HG03196 (cell line): ENCODE measurements around the gene EIF4G3.
"Not testable (repeated sequence)": the region's sequence is repeated elsewhere in the genome, so short reads cannot be mapped to it uniquely, and the experiment has no call there.

Experiments used
- ATAC-seq: cut with Tn5 transposase; IDR thresholded peaks from one replicate; pipeline ENCODE4 v1.9.1; 2021; ENCODE audit not compliant: unreplicated experiment

EIF4G3 gene, protein sequence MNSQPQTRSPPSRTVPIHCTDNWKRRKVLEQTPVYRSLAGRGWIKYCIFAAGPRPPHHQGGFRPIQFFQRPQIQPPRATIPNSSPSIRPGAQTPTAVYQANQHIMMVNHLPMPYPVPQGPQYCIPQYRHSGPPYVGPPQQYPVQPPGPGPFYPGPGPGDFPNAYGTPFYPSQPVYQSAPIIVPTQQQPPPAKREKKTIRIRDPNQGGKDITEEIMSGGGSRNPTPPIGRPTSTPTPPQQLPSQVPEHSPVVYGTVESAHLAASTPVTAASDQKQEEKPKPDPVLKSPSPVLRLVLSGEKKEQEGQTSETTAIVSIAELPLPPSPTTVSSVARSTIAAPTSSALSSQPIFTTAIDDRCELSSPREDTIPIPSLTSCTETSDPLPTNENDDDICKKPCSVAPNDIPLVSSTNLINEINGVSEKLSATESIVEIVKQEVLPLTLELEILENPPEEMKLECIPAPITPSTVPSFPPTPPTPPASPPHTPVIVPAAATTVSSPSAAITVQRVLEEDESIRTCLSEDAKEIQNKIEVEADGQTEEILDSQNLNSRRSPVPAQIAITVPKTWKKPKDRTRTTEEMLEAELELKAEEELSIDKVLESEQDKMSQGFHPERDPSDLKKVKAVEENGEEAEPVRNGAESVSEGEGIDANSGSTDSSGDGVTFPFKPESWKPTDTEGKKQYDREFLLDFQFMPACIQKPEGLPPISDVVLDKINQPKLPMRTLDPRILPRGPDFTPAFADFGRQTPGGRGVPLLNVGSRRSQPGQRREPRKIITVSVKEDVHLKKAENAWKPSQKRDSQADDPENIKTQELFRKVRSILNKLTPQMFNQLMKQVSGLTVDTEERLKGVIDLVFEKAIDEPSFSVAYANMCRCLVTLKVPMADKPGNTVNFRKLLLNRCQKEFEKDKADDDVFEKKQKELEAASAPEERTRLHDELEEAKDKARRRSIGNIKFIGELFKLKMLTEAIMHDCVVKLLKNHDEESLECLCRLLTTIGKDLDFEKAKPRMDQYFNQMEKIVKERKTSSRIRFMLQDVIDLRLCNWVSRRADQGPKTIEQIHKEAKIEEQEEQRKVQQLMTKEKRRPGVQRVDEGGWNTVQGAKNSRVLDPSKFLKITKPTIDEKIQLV (N-terminal part only)

GRCh38 chr1:21176586-21177555, at the start of gene EIF4G3:
TSS of gene EIF4G3 (minus strand) at chr1:21176897. CDS start at chr1:21002742, 174,155 bp downstream.
- peak; percentile 85 for ATAC-seq

DNA sequence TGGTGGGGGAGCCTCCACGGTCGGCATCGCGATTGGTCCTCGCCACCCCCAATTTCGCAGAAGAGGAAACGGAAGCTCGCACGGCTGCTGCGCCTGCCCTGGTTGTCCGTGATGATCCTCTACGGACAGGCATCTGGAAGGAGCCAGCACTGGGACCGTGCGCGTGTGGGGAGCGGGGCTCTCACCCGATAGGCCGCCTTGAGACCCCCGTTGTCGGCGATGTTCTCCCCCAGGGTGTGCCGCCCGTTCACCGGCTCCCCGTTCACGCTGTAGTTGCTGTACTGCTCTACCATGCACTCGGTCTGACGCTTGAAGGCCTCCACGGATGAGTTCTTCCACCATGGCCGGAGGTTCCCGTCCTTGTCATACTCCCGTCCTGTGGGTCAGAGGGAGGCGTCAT, 48.4 kb upstream of the EIF4G3 start:
- no peak for ATAC-seq

DNA sequence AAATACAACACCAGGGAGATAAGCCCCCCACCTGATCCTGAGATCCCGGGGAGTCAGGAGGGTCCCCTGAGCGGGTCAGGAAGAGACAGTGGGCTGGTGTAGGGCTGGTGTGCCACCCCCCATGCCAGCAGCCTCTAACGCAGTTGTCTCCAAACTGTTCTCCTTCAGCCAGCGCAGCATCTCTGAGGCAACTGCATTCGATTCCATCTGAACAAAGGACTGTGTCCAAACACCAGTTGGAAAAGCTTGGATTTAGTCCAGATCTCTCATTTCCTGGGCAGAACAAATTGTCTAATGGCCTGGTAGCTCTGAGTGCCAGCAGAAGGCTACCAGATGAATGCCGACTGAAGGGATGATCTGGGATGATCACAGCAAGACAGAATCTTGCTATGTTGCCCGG, 44.1 kb upstream of the EIF4G3 start:
- ATAC-seq: no peak

DNA sequence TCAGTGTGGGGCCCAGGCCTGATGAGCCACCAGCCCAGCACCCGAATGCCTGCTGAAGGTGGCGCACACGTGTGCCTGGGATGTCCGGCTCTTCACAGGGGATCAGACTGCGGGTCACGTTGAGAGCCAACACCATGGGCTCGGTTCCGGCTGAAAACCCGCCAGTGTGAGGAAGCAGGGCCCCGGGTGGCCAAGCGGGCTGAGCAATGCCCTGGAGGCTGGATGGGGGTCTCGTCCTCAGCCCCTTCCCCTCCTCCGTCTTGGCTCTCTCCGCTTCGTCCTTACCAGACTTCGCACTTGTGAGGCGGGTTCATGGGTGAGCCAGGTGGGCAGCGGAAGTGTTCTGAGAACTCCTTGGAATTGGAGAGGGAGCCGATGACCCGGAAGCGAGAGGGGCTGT, 43.0 kb upstream of the EIF4G3 start:
- no peak for ATAC-seq

GRCh38 chr1:21217812-21218596, 41.3 kb upstream of the EIF4G3 start:
- ATAC-seq: no peak

- ATAC-seq: no peak
Observed at GRCh38 chr1:21216835-21217811, 40.4 kb upstream of the EIF4G3 start.

- no peak for ATAC-seq
Observed at GRCh38 chr1:21212126-21212525, 35.4 kb upstream of the EIF4G3 start.

DNA sequence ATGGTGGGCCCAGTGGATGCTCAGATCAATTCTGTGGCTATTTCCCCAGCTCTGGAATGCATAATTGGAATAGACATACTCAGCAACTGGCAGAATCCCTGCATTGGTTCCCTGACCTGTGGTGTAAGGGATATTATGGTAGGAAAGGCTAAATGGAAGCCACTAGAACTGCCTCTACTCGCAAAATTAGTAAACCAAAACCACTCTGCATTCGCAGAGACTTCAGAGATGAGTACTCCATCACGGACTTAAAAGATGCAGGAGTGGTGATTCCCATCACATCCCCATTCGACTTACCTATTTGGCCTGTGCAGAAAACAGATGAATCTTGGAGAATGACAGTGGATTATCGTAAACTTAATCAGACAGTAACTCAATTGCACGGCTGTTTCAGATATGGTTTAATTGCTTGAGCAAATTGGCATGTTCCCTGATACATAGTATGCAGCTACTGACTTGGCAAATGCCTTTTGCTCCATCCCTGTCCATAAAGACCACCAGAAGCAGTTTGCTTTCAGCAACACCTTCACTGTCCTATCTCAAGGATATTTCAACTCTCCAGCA, 31.5 kb upstream of the EIF4G3 start:
- ATAC-seq: not testable (repeated sequence)

DNA sequence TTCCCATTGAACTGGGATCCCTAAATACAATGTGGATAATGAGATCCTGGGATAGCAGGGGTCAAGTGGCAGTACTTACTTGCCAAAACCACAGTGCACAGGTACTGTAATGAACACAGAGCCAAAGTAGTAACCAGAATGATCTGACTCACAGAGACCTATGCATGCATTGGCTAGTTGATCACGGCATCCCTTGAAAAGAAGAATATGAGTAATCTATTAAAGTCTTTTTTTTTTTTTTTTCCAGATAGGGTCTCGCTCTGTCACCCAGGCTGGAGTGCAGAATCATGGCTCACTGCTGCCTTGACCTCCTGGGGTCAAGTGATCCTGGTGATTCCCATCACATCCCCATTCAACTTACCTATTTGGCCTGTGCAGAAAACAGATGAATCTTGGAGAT, 29.4 kb upstream of the EIF4G3 start:
- no peak for ATAC-seq

GRCh38 chr1:21205416-21205815, 28.7 kb upstream of the EIF4G3 start:
- ATAC-seq: no peak

GRCh38 chr1:21201650-21202049, 25.0 kb upstream of the EIF4G3 start:
- no peak for ATAC-seq

DNA sequence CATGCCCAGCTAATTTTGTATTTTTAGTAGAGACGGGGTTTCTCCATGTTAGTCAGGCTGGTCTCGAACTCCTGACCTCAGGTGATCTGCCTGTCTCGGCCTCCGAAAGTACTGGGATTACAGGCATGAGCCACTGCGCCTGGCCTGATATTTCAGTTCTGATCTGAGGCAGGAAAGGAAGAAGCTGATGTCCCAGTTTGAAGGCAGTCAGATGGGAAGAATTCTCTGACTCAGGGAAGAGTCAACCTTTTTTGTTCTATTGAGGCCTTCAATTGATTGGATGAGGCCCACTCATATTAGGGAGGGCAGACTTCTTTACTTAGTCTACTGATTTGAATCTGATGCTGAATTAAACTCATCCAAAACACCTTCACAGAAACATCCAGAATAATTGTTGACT, 24.5 kb upstream of the EIF4G3 start:
- not testable (repeated sequence) for ATAC-seq

- ATAC-seq: no peak
Observed at GRCh38 chr1:21200767-21201166, 24.1 kb upstream of the EIF4G3 start.

DNA sequence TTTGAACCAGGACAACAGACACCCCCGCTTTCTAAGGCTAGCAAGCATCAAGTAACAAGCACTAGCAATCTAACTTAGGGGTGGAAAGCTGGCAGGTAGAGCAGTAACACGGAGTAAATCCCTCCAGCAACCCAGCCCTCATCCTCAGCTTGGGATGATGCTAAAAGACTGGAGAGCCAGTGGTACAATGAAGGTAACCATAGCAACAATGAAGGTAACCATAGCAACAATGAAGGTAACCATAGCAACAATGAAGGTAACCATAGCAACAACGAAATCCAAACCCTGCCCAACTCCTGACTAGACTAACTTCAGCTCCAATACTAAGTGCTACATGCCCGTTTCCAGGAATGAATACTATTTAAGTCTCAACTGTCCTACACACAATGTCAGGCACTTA, 22.2 kb upstream of the EIF4G3 start:
- ATAC-seq: no peak

GRCh38 chr1:21192871-21193270, 16.2 kb upstream of the EIF4G3 start:
- ATAC-seq: no peak

GRCh38 chr1:21192284-21192683, 15.6 kb upstream of the EIF4G3 start:
- no peak for ATAC-seq

- ATAC-seq: not testable (repeated sequence)
Observed at GRCh38 chr1:21190771-21191170, 14.1 kb upstream of the EIF4G3 start.

DNA sequence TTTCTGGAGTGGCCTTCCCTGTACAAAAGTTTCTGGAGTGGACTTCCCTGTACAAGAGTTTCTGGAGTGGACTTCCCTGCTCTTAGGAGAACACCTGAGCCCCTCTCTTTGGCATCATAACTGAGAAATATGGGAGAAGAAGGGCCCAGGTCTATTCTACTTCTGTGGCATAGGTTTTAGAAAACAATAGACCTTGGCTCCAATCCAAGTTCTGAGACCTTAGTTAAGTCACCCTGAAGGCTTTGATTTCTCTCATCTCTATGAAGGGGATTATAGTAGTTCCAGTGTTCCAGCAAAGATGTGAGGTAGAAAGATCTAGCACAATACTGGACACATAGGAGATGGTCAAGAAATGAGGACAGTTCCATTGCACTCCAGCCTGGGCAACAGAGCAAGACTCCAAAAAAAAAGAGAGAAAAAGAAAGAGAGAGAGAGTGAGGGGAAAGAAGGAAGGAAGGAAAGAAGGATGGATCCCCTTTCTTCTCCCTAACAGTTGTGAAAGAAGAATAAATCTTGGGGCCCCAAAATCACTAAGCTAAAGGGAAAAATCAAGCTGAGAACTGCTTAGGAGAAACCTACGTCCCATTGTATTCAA, 13.3 kb upstream of the EIF4G3 start:
- no peak for ATAC-seq
